ENCODE data around the gene CENPB. TPM values are rescaled to one million over a fixed set of nuclear protein-coding genes. Genes with fewer than 3 reads are reported as not detected.

The CENPB gene
- total RNA-seq, 1 donor = 87.7 TPM

DNA sequence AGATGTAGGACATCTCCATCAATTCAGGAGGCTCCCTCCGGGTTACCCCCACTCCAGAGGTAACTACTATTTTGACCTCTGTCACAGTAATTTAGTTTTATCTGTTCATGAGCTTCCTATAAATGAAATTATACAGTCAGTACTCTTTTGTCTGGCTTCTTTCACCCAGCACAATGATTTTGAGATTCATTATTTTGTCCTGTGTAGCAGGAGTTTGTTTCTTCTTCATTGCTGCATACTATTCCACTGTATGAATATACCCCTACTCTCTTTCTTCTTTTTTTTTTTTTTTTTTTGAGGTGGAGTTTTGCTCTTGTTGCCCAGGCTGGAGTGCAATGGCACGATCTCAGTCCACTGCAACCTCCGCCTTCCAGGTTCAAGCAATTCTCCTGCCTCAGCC lies 22.0 kb upstream of the CENPB start:
- H3K4me3 ChIP-seq (ENCODE audit: low read depth, low read length) = no peak overlapping the region
- no peak for DNase-seq (ENCODE audit: low read depth)
- TF ChIP-seq, protein P1, sequence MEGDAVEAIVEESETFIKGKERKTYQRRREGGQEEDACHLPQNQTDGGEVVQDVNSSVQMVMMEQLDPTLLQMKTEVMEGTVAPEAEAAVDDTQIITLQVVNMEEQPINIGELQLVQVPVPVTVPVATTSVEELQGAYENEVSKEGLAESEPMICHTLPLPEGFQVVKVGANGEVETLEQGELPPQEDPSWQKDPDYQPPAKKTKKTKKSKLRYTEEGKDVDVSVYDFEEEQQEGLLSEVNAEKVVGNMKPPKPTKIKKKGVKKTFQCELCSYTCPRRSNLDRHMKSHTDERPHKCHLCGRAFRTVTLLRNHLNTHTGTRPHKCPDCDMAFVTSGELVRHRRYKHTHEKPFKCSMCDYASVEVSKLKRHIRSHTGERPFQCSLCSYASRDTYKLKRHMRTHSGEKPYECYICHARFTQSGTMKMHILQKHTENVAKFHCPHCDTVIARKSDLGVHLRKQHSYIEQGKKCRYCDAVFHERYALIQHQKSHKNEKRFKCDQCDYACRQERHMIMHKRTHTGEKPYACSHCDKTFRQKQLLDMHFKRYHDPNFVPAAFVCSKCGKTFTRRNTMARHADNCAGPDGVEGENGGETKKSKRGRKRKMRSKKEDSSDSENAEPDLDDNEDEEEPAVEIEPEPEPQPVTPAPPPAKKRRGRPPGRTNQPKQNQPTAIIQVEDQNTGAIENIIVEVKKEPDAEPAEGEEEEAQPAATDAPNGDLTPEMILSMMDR (IDR thresholded peaks at IDR 0.05; ENCODE audit: insufficient read depth, low read depth, low read length) = no peak

DNA sequence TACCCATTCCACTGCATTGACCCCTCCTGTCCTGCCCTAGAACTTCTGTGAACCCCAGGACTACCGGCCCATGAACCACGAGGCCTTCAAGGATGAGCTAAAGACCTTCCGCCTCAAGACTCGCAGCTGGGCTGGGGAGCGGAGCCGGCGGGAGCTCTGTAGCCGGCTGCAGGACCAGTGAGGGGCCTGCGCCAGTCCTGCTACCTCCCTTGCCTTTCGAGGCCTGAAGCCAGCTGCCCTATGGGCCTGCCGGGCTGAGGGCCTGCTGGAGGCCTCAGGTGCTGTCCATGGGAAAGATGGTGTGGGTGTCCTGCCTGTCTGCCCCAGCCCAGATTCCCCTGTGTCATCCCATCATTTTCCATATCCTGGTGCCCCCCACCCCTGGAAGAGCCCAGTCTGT lies 18.2 kb upstream of the CENPB start:
- TF ChIP-seq, protein P1 (IDR thresholded peaks at IDR 0.05; ENCODE audit: insufficient read depth, low read depth, low read length) = no peak
- DNase-seq (ENCODE audit: low read depth) = no peak

DNA sequence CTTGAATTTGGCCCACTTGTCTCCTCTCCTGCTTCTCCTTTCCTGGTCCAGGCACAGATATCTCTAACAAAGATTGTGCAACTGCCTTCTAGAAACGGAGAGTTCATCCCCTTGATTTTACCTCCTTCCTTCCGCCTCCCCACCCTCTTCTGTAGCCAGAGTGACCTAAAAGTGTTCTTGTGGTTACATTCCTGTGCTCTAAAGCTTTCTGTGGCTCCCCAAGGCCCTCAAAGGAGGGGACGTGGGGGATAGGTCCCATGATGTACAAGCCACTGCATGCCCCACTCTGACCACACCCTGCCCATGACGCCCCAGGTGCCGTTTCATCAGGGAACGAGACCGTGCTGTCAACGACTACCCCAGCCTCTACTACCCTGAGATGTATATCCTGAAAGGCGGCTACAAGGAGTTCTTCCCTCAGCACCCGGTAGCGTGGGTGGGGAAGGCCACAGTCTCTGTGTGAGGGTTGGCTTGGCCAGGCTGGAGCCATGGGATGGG lies 17.8 kb upstream of the CENPB start:
- no peak for DNase-seq (ENCODE audit: low read depth)
- H3K4me3 ChIP-seq (ENCODE audit: low read depth, low read length) = no peak overlapping the region
- TF ChIP-seq, protein P1 (IDR thresholded peaks at IDR 0.05; ENCODE audit: insufficient read depth, low read depth, low read length) = no peak

More for the DNA sequence above, 18.2 kb upstream of the CENPB start:
- H3K4me3 ChIP-seq (ENCODE audit: low read depth, low read length) = no peak overlapping the region

DNA sequence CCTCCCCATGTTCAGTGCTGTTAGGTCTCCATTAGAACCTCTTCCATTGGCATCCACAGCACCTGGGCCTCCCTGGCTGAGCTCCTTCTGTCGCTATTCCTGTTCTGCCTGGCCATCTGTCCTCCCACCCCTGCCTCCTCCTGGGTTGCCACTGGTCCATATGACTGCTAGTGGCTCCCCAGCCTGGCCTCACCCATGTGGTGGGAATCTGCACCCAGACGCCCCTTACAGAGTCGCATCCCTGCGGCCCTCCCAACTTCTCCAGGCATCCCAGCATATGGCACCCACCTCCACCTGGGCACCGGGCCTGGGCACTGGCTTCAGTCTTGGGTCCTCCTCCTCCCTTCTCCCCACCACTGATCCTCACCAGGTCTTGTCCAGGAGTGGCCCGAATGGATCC lies 17.3 kb upstream of the CENPB start:
- TF ChIP-seq, protein P1 (IDR thresholded peaks at IDR 0.05; ENCODE audit: insufficient read depth, low read depth, low read length) = no peak
- H3K4me3 ChIP-seq (ENCODE audit: low read depth, low read length) = no peak overlapping the region
- DNase-seq (ENCODE audit: low read depth) = no peak

DNA sequence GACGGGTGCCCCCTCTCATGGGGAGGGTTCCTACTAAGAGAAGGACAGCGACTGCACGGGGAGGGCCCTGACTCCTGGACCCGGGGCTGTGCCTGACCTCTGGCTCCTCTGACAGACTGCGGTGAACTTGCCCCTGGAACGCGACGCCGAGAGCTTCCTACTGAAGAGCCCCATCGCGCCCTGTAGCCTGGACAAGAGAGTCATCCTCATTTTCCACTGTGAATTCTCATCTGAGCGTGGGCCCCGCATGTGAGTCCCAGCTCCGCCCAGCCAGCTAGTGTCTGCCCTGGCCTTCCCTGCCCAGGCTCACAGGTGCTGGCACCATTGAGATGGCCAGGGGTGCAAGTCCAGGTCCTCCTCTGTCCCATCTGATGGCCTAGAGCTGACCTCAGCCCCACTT lies 16.7 kb upstream of the CENPB start:
- TF ChIP-seq, protein P1 (IDR thresholded peaks at IDR 0.05; ENCODE audit: insufficient read depth, low read depth, low read length) = no peak
- no peak overlapping the region for H3K4me3 ChIP-seq (ENCODE audit: low read depth, low read length)
- DNase-seq (ENCODE audit: low read depth) = no peak

DNA sequence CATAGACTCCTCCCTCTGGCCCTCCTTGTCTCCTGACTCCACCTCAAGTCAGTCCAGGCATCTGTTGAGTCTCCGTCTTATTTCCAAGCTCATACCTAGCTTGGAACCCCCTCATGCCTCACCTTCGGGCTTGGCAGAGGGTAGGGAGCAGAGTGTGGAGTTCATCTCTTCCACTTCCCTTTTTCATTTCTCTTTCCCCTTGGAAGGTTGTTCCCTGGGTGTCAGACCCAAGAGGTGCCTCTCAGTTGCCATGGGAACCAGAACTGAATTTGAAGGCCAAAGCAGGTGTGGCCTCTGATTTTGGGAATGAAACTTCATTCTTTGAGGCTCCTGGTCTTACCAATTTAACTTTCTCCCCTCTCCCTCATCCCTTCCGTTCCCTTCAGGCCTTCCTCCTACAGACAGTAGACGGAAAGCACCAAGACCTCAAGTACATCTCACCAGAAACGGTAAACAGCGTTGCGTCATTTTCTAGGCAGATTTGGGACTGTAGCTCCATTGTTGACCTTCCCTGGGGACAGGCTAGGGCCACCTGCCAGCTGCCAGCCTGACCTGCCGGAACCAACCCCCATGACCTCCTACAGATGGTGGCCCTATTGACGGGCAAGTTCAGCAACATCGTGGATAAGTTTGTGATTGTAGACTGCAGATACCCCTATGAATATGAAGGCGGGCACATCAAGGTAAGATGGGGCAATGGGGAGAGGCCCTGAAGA lies 16.1 kb upstream of the CENPB start:
- no peak for DNase-seq (ENCODE audit: low read depth)
- no peak overlapping the region for H3K4me3 ChIP-seq (ENCODE audit: low read depth, low read length)
- TF ChIP-seq, protein P1 (IDR thresholded peaks at IDR 0.05; ENCODE audit: insufficient read depth, low read depth, low read length) = no peak

DNA sequence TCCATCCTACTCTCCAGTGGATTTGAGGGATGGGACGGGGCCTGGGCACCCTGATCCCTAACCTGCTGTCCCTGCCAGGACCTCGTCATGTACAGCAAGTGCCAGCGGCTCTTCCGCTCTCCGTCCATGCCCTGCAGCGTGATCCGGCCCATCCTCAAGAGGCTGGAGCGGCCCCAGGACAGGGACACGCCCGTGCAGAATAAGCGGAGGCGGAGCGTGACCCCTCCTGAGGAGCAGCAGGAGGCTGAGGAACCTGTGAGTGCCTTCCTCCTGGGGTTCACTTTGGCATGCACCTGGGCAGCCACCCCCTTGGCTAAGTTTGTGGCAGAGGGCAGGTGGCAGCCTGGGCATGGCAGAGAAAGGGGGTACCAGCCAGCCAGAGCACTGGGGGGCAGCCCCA lies 15.3 kb upstream of the CENPB start:
- TF ChIP-seq, protein P1 (IDR thresholded peaks at IDR 0.05; ENCODE audit: insufficient read depth, low read depth, low read length) = no peak
- no peak for DNase-seq (ENCODE audit: low read depth)
- no peak overlapping the region for H3K4me3 ChIP-seq (ENCODE audit: low read depth, low read length)

Measured in fibroblast of villous mesenchyme (primary cell).